Natural killer cell (primary cell): Measurements from ENCODE around the gene SF3A2. TPM values are rescaled to one million over a fixed set of nuclear protein-coding genes. Genes with fewer than 3 reads are reported as not detected.

Experiments
- ATAC-seq, 3 donors: fragments of 150-1000 bp in 2 of 3; fragments of 200-7000 bp in 1 of 3; cut with Tn5 transposase; 1 replicate in 1 of 3; 2 replicates in 2 of 3; pipeline ENCODE4 v1.10.0; 2021; ENCODE audit warnings: mild to moderate bottlenecking in 2 of 3, moderate library complexity in 2 of 3
- DNase-seq, 2 donors: peaks; one replicate each; pipeline versions ENCODE4 v3.0.0 to v3.0.0-alpha.2; 2013 to 2021; ENCODE audit warnings: mixed read lengths in 1 of 2
- H3K27ac ChIP-seq: one replicate; pipeline ENCODE4 v1.5.1; 2013; ENCODE audit warnings: mild to moderate bottlenecking, low read length
- H3K27me3 ChIP-seq: one replicate; pipeline ENCODE4 v1.6.1; 2013; ENCODE audit warnings: low read length; ENCODE audit not compliant: control insufficient read depth, insufficient read depth
- H3K36me3 ChIP-seq: one replicate; pipeline ENCODE4 v1.6.1; 2013; ENCODE audit warnings: low read length; ENCODE audit not compliant: control insufficient read depth, insufficient read depth
- H3K4me1 ChIP-seq: one replicate; pipeline ENCODE4 v1.6.1; 2013; ENCODE audit warnings: low read length; ENCODE audit not compliant: control insufficient read depth, insufficient read depth
- H3K4me3 ChIP-seq: one replicate; pipeline ENCODE4 v1.5.1; 2013; ENCODE audit warnings: low read length
- H3K9me3 ChIP-seq: one replicate; pipeline ENCODE4 v1.6.1; 2013; ENCODE audit warnings: low read length; ENCODE audit not compliant: control insufficient read depth, insufficient read depth
- H3K27ac Mint-ChIP-seq, 2 donors: one replicate each; pipeline ENCODE4 v1.8.0; 2022; ENCODE audit warnings: mild to moderate bottlenecking in 2 of 2, mixed read lengths in 2 of 2, moderate library complexity in 1 of 2
- H3K27me3 Mint-ChIP-seq, 2 donors: one replicate each; pipeline ENCODE4 v1.8.0; 2022; ENCODE audit warnings: low read depth in 2 of 2, mixed read lengths in 2 of 2
- H3K36me3 Mint-ChIP-seq: one replicate; pipeline ENCODE4 v1.8.0; 2022; ENCODE audit warnings: mixed read lengths
- H3K4me1 Mint-ChIP-seq, 2 donors: one replicate each; pipeline ENCODE4 v1.8.0; 2022; ENCODE audit warnings: mixed read lengths in 2 of 2
- H3K4me3 Mint-ChIP-seq: one replicate; pipeline ENCODE4 v1.8.0; 2022; ENCODE audit warnings: mild to moderate bottlenecking, moderate library complexity, mixed read lengths
- H3K9me3 Mint-ChIP-seq, 2 donors: one replicate each; pipeline ENCODE4 v1.8.0; 2022; ENCODE audit warnings: mixed read lengths in 2 of 2
- CTCF ChIP-seq: fragments of 200-600 bp; IDR thresholded peaks from one replicate; pipeline ENCODE4 v1.8.0; 2022; ENCODE audit warnings: antibody characterized with exemption
- WGBS: methylation state at CpG from one replicate; pipeline ENCODE4 v1.1.7; 2013; ENCODE audit warnings: missing lambda C conversion rate; ENCODE audit not compliant: insufficient coverage; 5-methylcytosine and 5-hydroxymethylcytosine counted together
- intact Hi-C: fragments of 100-400 bp; cut with micrococcal nuclease; formaldehyde crosslinking; loops from one replicate; pipeline ENCODE4 v1.14.2; 2022
- total RNA-seq, 4 donors: library from RNA; stranded (reverse); fragments of 120-200 nt in 1 of 4; gene quantifications; one replicate each; pipeline versions ENCODE4 v1.2.3 to v1.2.4, GENCODE V29; 2013 to 2022

SF3A2 gene
- total RNA-seq, 3 donors from 2014 or later (not counting 1 experiment from before 2014, with no cell fraction given): 143 to 165 (median 147) TPM

GRCh38 chr19:2215281-2215751 is 21.3 kb upstream of the SF3A2 start:
- ATAC-seq: no peak
- WGBS: 89% methylated on average over 31 of the region's 31 CpGs
- H3K36me3 Mint-ChIP-seq: no peaks in the 10 kb centered on the region

GRCh38 chr19:2216361-2217225 is 20.0 kb upstream of the SF3A2 start:
- Histone ChIP-seq H3K4me3 (no peak overlapping the region), H3K27ac (no peak overlapping the region), H3K36me3 (peaks cover 60% of the 10 kb centered on the region), H3K27me3 (no peaks in the 10 kb centered on the region), H3K4me1 (no peaks in the 10 kb centered on the region), H3K9me3 (no peaks in the 10 kb centered on the region)
- no peak overlapping the region for H3K4me3 Mint-ChIP-seq
- DNase-seq: no peak
- H3K27me3 Mint-ChIP-seq: no peaks in the 10 kb centered on the region
- H3K9me3 Mint-ChIP-seq: no peaks in the 10 kb centered on the region
- H3K27ac Mint-ChIP-seq: no peak overlapping the region
- intact Hi-C loops: no loop called here
- 97% methylated on average over 43 of the region's 43 CpGs for WGBS
- H3K36me3 Mint-ChIP-seq: no peaks in the 10 kb centered on the region
- H3K4me1 Mint-ChIP-seq: peaks cover 0 to 5% of the 10 kb centered on the region in 2 donors
- TF ChIP-seq CTCF: no peak
- ATAC-seq: no peak

More at GRCh38 chr19:2215281-2215751, 21.3 kb upstream of the SF3A2 start:
- Histone ChIP-seq H3K27me3 (no peaks in the 10 kb centered on the region), H3K27ac (no peak overlapping the region), H3K4me1 (no peaks in the 10 kb centered on the region), H3K36me3 (peaks cover 68% of the 10 kb centered on the region), H3K9me3 (no peaks in the 10 kb centered on the region), H3K4me3 (no peak overlapping the region)
- Mint-ChIP-seq H3K4me3 (no peak overlapping the region), H3K27me3 (no peaks in the 10 kb centered on the region), H3K4me1 (peaks cover 0 to 5% of the 10 kb centered on the region in 2 donors), H3K27ac (no peak overlapping the region), H3K9me3 (no peaks in the 10 kb centered on the region)
- peak in 1 of 2 donors; percentile 67 for DNase-seq
- intact Hi-C loops: no loop called here
- TF ChIP-seq CTCF: no peak

GRCh38 chr19:2217591-2217990 is 19.0 kb upstream of the SF3A2 start:
- no peak for DNase-seq
- intact Hi-C loops: no loop called here
- ATAC-seq: no peak
- H3K36me3 Mint-ChIP-seq: no peaks in the 10 kb centered on the region
- no peak overlapping the region for H3K27ac Mint-ChIP-seq
- H3K36me3 ChIP-seq: peaks cover 59% of the 10 kb centered on the region
- no peaks in the 10 kb centered on the region for H3K27me3 Mint-ChIP-seq
- 97% methylated on average over 22 of the region's 22 CpGs for WGBS
- H3K27ac ChIP-seq: no peak overlapping the region
- H3K4me3 Mint-ChIP-seq: no peak overlapping the region
- H3K4me1 ChIP-seq: no peaks in the 10 kb centered on the region
- H3K27me3 ChIP-seq: no peaks in the 10 kb centered on the region
- H3K4me3 ChIP-seq: no peak overlapping the region
- peaks cover 0 to 5% of the 10 kb centered on the region in 2 donors for H3K4me1 Mint-ChIP-seq
- H3K9me3 Mint-ChIP-seq: no peaks in the 10 kb centered on the region
- H3K9me3 ChIP-seq: no peaks in the 10 kb centered on the region
- no peak for TF ChIP-seq CTCF
